ENCODE results near the gene GSK3A.
"Not testable (repeated sequence)": the region's sequence is repeated elsewhere in the genome, so short reads cannot be mapped to it uniquely, and the experiment has no call there.

GSK3A gene

DNA sequence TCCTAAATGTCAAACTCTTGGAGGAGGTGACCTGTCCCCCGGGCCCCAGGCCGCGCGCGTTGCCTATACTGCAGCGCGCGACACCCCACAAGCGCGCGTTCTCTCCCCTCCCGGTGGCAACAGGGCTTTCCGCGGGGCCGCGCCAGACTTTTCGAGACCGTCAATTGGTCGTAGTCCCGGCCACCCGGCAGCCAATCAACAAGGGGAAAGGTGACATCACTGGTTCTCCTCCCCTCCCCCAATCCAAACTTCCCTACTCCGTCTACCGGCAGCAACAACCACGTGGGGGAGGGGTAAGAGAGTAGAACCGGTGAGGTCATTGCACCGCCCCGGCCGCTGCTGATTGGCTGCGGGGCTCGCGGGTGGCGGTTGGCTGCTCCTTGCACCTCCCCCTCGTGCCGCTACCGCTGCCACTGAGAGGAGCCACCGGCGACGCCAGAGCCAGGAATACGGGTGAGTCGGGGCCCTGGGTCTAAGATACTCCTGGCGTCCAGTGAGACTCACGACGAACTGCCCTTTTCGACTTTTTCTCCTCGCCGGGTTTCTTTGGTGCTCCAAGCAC, 25.8 kb upstream of the GSK3A start:
- peak; percentile 92 to 99 for DNase-seq

DNA sequence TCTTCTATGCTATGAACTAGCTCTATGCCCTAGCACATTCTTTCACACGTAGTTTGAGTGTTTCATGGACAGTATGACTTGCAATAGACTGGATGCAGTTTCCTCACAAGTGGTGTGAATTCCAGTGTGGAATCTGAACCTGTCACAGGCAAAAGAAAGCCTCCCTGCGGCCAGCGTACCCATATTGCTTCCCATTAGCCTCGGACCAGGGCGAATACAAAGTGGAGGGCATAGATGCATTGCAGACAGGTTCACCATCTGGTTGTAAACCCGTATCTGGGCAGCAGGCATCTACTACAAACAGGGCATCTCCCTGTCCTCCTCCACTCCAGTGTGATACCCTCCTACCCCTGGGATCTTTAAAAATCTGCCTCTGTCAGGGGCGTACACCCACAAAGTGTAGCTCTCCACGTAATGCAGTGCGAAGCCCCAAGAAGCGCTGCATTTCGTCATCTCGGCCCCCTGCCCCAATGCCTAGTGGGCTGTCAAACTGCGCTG, 25.3 kb upstream of the GSK3A start:
- DNase-seq = no peak

DNA sequence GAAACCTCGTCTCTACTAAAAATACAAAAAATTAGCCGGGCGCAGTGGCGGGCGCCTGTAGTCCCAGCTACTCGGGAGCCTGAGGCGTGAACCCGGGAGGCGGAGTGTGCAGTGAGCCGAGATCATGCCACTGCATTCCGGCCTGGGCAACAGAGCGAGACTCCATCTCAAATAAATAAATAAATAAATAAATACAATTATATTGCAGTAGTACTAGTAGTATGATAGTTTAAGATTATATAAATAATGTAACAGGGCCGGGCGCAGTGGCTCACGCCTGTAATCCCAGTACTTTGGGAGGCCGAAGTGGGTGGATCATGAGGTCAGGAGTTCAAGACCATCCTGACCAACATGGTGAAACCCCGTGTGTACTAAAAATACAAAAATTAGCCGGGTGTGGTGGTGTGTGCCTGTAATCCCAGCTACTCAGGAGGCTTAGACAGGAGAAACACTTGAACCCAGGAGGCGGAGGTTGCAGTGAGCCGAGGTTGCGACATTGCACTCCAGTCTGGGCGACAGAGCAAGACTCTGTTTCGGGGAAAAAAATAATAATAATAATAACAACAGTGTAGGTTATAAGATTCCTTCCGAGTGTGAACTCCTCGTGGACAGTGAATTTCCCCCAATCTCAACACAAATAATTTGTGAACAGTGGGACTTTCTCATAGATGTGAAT, 24.7 kb upstream of the GSK3A start:
- DNase-seq = not testable (repeated sequence)

DNA sequence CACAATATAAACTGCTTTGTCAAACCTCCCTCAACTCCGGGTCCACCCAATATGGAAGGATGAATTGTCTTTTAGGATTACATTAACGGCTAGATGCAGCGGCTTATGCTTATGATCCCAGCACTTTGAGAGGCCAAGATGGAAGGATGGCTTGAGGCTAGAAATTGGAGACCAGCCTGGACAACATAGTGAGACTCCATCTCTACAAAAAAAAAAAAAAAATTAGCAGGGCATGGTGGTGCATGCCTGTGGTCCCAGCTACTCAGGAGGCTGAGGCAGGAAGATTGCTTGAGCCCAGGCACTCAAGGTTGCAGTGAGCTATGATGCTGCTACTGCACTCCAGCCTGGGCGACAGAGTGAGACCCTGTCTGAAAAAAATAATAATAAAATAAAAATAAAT, 23.7 kb upstream of the GSK3A start:
- not testable (repeated sequence) for DNase-seq

- no peak for DNase-seq
These were observed 19.4 kb upstream of the GSK3A start for GRCh38 chr19:42261763-42262162.

- not testable (repeated sequence) for DNase-seq
These were observed 15.4 kb upstream of the GSK3A start for GRCh38 chr19:42257842-42258241.

- DNase-seq = no peak
These were observed 13.7 kb upstream of the GSK3A start for GRCh38 chr19:42255766-42256745.

DNA sequence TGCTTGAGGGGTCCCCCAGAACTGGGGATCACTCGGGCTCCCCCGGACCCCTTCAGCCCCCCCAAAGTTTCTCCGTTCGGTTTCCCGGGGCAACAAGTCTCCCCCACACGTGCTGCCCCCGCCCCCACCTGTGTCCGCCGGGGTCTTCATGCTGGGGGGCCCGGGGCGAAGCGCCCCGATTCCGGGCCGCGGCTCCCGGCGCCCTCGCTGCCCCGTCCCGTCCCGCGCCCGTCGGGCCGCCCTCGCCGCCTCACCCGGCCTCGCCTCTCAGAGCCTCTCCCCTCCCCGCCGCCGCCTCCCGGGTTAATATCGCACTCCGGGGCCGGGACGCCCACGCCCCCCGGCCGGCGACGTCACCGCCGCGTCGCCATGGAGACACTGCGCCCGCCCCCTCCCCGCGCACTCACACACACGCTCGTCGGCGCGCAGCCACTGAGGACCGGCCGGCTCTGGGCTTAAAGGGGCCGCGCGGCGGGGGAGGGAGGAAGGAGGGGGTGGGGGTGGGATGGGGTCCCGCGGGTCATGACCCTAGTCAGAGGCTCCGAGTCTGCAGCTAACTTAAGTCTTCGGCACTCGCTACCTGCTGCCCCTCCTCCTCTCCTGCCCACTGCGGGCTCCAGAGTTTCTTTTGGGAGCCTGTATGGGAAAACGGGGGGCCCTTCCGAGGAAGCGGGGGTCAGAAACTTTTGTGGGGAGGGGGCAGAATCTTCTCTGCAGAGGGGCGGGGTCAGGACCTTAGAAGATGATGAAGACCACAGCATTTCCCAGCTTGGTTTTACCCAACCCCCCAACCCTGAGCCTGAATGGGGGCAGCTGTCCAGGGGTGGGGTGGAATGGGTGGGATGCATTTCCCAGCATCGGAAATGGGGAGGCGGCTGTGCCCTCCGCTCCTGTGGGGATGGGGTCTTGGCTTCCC, 12.7 kb upstream of the GSK3A start, which contains the start of gene ERF:
Gene ERF (minus strand): TSS at position 279 of the 916 bp plus-strand sequence. CDS start 129 bp downstream, at position 150.
- peak; percentile 91 to 94 for DNase-seq

GRCh38 chr19:42254089-42254849, 11.9 kb upstream of the GSK3A start:
- peak; percentile 79 to 80 for DNase-seq

DNA sequence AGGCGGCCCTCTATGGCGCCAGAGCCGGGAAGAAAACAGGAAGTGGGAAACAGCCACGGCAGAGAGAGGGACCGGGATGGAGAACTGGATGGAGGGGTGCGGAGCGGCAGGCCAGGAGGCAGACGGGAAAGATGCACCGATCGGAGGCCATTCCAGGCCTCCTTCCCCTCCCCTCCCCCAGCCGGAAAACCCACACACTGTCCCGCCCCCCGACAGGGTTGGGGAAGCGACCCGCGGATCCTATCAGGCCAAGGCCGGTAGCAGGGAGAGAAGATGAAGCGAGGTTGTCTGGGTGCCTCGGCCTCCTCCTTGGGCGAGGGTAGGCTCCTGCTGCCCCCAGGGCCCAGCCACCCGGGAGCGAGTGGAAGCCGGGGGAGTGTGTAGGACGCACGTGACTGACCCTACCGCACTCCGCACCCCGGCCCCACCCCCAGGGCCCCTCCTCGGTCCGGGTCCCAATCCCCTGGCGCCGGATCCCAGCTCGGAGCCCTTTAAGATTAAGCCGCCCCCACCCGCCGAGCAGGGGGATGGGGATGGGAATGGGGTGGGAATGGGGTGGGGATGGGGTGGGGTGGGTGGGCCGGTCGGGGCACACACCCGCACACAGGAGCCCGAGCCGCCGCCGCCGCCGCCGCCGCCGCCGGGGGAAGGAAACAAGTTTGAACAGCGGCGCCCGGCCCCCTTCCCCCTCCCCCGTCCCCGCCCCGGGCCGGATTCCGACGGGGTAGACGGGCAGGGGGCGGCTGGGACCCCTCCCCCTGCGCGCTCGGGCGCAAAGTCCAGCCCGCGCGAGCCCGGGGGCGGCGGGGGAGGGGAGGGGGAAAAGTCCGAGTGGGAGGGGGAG, 11.1 kb upstream of the GSK3A start:
- DNase-seq = peak; percentile 46 to 65

DNA sequence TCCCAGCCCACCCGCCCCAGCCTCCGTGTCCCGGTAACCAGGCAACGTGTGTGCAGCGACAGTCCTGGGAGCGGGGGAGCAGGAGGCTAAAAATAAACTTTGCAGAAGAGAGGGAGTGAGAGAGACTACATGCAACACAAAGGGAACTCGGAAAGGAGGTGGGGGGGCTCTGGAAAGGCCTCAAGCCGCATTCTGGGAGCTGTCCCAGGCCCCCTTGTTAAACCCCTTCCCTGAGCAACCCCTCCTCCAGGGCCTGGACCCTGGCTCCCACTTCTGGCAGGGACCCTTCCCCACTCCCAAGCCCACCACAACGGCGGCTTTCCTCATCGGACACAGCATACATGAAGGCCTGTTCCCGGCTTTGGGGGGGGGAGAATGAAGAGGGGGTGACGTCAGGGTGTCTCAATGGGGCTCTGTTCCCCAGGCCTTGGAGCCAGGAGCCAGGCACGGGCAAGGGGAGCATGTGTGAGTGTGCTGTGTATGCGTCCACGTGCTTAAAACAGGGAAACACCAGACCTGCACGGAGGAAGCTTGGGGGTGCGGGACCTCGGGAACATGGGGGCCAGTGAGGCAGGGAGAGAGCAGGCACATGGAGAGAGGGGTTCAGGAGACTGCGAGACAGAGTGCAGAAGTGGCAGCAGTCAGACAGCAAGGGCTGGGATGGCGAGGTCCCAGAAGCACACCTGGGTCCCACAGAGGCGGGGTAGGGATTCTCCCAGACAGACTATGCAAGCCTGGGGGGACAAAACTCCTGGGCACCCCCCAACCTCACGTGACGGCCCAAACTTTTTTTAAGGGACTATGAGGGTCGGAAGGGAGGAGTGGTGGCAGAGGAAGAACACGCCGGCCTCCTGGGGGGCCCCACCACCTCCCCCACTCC, 10.2 kb upstream of the GSK3A start:
- DNase-seq = no peak

- no peak for DNase-seq
These were observed 9.4 kb upstream of the GSK3A start for GRCh38 chr19:42251572-42252358.

GRCh38 chr19:42250666-42251531, 8.5 kb upstream of the GSK3A start:
- no peak for DNase-seq

- DNase-seq = no peak
These were observed 7.8 kb upstream of the GSK3A start for GRCh38 chr19:42250183-42250665.

GRCh38 chr19:42249769-42250168, 7.4 kb upstream of the GSK3A start:
- DNase-seq = no peak

DNA sequence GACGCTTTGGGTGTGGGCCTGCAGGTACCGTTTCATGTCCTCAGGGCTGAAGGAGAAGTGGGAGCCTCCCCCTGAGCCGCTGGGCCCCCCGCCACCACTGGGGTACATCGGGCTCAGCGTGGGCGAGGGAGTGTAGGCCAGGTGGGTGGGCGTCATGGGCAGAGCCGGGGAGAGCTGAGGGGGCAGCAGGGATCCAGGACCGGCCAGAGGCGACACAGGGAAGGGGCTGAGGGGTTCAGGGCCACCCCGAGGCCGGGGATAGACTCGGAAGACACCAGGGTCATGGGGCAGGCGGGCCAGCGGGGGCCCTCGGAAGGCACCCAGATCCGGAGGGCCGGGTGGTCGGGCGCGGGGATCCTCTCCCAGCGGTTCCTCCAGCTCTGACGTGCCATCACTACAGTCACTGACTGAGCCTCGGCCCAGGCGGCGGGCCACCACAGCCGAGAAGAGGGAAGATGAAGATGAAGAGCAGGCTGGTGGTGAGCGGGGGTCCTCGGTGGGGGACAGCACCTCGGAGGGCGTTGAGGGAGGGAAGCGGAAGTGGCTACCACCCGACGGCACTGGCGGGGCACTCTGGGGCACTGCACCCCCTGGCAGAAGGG, 6.8 kb upstream of the GSK3A start:
- DNase-seq = no peak
